ENCODE results near the gene MED15.
"Not testable (repeated sequence)": the region's sequence is repeated elsewhere in the genome, so short reads cannot be mapped to it uniquely, and the experiment has no call there.

Gene MED15

DNA sequence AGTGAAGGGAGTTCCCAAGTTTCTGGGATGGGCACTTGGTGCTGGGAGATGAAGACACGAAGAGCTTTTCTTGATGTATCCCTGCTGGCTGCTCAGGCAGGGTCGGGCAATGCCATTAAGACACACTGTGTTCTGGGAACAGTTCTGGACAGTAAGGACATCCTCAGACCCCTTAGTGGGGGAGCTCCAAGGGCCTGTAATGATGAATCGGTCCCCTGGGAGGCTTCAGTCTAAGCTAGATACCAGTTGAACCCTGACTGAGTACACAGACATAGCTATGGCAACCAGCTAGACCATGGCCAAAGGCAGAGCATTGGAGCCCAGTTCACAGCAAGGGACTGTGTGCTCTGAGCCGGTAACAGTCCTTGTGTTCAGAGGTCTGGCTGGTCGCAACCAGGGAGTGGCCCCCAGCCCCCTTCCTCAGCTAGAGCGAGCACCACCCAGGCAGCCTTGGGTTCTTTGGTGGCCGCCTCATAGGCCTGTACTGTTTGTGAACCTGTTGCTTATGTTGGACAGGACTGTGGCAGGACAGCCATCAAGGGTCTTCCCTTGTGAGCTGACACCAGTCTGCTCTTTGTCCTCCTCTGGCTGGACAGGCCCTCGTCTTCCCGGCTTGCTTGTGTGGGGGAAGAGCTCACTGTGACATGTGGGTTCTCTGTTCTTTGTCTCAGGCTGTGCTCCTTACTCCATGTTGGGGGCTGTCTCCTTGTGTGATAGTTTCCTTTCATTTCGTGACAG, 25.0 kb downstream of the MED15 start:
- DNase-seq (ENCODE audit: low spot score in 2 of 2), result no peak
- H3K27ac Mint-ChIP-seq (ENCODE audit: low read depth), result peak overlapping the region; percentile 77
- no peaks in the 10 kb centered on the region for H3K9me3 Mint-ChIP-seq
- no peaks in the 10 kb centered on the region for H3K27me3 Mint-ChIP-seq
- no peak for ATAC-seq (replicated peaks; ENCODE audit: extremely low read depth, poor library complexity, severe bottlenecking)
- peaks cover 73% of the 10 kb centered on the region for H3K4me1 Mint-ChIP-seq
- peaks cover 16% of the 10 kb centered on the region for H3K36me3 Mint-ChIP-seq (ENCODE audit: insufficient read depth)
- H3K4me3 Mint-ChIP-seq, result peak overlapping the region; percentile 66

DNA sequence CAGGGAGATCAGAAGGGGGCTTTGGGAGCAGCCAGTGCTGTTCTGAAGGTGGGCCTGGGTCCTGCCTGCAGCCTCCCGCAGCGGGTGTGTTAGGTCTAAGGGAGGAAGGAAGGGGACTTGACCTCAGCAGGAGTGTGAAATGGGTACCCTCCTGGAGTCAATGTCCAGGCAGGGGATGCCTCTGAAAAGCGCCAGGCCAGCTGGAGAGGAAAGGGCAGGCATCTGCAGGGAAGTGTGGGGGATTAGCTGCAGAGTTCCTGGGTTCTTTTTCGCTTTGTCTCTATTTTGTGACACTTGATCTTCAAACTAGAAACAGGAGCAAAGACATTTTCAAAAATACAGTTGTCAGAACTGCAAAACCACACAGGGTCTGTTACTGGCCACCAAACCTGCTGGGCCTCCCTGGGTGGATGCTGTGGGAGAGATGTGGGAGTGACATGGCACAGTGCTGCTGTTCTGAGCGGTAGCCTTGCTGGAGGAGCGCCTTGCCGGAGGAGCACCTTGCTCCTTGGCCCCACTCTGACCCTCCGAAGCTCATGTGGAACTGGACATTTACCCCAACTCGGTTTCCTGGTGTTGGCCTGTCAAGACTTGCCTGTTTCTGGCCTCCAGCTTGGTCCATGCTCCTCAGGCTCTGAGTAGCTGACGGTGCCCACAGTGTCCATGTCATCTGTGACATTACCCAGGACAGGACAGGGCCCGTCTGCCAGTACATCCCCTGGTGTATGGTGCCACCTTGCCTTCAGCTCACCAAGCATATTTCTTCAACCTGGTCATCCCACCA, 25.9 kb downstream of the MED15 start:
- no peaks in the 10 kb centered on the region for H3K27me3 Mint-ChIP-seq
- H3K4me1 Mint-ChIP-seq, result peaks cover 70% of the 10 kb centered on the region
- ATAC-seq (replicated peaks; ENCODE audit: extremely low read depth, poor library complexity, severe bottlenecking) (no peak), DNase-seq (ENCODE audit: low spot score in 2 of 2) (no peak)
- H3K27ac Mint-ChIP-seq (ENCODE audit: low read depth), result peak overlapping the region; percentile 77
- H3K36me3 Mint-ChIP-seq (ENCODE audit: insufficient read depth), result peaks cover 11% of the 10 kb centered on the region
- peak overlapping the region; percentile 66 for H3K4me3 Mint-ChIP-seq
- no peaks in the 10 kb centered on the region for H3K9me3 Mint-ChIP-seq

DNA sequence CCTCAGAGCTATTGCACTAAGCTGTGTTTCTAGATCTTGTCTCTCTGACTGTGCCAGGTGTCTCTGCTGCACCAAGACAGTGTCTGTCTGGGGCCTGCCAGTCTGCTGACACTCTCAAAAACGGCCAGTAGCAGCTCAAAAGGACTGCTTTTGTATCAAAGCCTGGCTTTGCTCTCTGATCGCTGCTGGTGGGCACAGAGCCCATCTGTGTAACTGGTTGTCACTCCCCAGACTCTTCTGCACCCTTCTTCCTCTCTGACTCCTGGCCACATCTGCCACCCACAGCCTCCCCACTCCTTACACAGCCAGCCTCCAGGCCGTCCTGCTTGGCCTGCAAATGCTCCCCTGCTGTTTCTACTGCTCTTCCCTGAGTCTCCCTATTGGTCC, 26.5 kb downstream of the MED15 start:
- Mint-ChIP-seq H3K27ac (ENCODE audit: low read depth) (peak overlapping the region; percentile 75), H3K4me3 (no peak overlapping the region), H3K36me3 (ENCODE audit: insufficient read depth) (peaks cover 13% of the 10 kb centered on the region), H3K27me3 (no peaks in the 10 kb centered on the region), H3K9me3 (no peaks in the 10 kb centered on the region), H3K4me1 (peaks cover 65% of the 10 kb centered on the region)
- ATAC-seq (replicated peaks; ENCODE audit: extremely low read depth, poor library complexity, severe bottlenecking) (no peak), DNase-seq (ENCODE audit: low spot score in 2 of 2) (no peak)

DNA sequence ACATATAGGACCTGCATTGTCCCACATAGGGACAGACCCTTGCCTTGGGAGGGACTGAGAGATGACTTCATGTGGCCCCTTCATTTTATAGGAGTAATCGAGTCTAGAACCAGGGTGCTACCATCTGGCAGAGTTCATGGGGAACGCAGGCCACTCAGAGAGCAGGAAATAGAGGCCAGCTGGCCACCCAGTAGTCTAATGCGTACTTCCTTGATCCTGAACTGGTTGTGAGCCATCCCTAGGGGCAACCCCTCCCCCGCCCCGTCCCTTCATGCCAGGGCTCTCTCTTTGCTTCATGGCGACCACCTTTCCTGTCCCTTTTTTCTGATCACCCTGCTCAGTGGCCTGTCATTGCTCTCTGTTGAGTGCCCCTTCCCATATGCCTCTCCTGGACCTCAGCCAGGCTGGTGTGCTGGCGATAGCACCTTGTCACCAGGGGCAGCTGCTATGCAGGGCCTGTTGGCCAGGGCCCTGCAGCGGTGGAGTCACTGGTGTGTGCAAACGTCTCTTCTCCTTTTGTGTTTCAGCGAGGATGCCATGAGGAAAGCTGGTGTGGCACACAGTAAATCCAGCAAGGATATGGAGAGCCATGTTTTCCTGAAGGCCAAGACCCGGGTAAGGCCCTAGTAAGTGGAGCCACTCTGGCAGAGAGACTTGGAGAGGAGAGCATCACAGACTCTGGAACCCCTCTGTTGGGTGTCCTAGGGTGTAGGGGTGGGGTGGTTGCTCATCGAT, 29.3 kb downstream of the MED15 start:
- Mint-ChIP-seq H3K36me3 (ENCODE audit: insufficient read depth) (peaks cover 24% of the 10 kb centered on the region), H3K27ac (ENCODE audit: low read depth) (peak overlapping the region; percentile 70), H3K4me1 (peaks cover 52% of the 10 kb centered on the region)

DNA sequence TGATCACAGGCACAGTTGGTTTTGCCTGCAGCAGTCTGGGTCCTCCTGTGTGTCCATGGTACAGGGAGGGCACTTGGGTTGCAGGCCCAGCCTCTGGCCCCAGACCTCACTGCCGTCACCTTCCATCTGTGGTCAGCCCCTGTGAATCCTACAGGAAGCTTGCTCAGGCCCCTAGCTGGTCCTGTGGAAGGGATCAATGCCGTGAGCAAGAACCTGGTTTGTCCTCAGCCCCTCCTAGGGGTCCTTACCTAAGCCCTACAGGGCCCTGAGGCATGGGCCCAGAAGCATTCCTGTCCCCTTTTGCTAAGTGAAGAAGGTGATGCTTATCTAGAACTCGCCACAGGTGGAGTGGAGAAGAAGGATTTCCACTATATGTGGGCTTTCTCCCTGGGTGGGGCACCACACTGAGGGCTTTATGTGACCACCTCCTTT, 29.9 kb downstream of the MED15 start:
- Mint-ChIP-seq H3K27me3 (no peaks in the 10 kb centered on the region), H3K27ac (ENCODE audit: low read depth) (peak overlapping the region; percentile 70), H3K4me3 (no peak overlapping the region), H3K9me3 (no peaks in the 10 kb centered on the region), H3K36me3 (ENCODE audit: insufficient read depth) (peaks cover 28% of the 10 kb centered on the region), H3K4me1 (peaks cover 47% of the 10 kb centered on the region)
- ATAC-seq (replicated peaks; ENCODE audit: extremely low read depth, poor library complexity, severe bottlenecking), result no peak
- DNase-seq (ENCODE audit: low spot score in 2 of 2), result no peak

More for the DNA sequence above, 29.3 kb downstream of the MED15 start:
- H3K4me3 Mint-ChIP-seq, result no peak overlapping the region
- ATAC-seq (replicated peaks; ENCODE audit: extremely low read depth, poor library complexity, severe bottlenecking) (no peak), DNase-seq (ENCODE audit: low spot score in 2 of 2) (no peak)
- no peaks in the 10 kb centered on the region for H3K9me3 Mint-ChIP-seq
- no peaks in the 10 kb centered on the region for H3K27me3 Mint-ChIP-seq

DNA sequence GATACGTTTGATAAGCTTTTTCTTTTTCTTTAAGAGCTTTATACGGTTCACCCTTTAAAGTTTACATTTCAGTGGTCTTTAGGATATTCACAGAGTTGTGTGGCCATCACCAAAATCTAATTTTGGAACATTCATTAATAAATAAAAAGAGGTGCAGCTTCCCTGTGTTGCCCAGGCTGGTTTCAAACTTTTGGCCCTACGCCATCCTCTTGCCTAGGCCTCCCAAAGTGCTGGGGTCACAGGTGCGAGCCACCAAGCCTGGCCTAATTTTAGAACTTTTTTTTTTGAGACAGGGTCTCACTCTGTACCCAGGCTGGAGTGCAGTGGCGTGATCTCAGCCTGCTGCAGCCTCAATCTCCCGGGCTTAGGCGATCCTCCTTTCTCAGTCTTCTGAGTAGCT, 30.6 kb downstream of the MED15 start:
- H3K4me3 Mint-ChIP-seq, result no peak overlapping the region
- H3K4me1 Mint-ChIP-seq, result peaks cover 46% of the 10 kb centered on the region
- no peaks in the 10 kb centered on the region for H3K9me3 Mint-ChIP-seq
- H3K36me3 Mint-ChIP-seq (ENCODE audit: insufficient read depth), result peaks cover 33% of the 10 kb centered on the region
- H3K27ac Mint-ChIP-seq (ENCODE audit: low read depth), result peak overlapping the region; percentile 12
- DNase-seq (ENCODE audit: low spot score in 2 of 2) (no peak), ATAC-seq (replicated peaks; ENCODE audit: extremely low read depth, poor library complexity, severe bottlenecking) (no peak)
- H3K27me3 Mint-ChIP-seq, result no peaks in the 10 kb centered on the region

DNA sequence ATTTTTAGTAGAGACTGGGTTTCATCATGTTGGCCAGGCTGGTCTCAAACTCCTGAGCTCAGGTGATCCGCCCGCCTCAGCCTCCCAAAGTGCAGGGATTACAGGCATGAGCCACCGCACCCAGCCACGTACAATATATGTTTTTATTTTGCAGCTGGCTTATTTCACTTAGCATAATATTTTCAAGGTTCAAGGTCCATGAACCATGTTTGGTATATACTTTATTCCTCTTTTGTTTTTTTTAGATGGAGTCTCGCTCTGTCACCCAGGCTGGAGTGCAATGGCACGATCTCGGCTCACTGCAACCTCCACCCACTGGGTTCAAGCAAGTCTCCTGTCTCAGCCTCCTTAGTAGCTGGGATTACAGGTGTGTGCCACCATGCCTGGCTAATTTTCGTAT, 31.5 kb downstream of the MED15 start:
- not testable (repeated sequence) for H3K27ac Mint-ChIP-seq (ENCODE audit: low read depth); H3K4me3 Mint-ChIP-seq; H3K9me3 Mint-ChIP-seq; H3K27me3 Mint-ChIP-seq; ATAC-seq (replicated peaks; ENCODE audit: extremely low read depth, poor library complexity, severe bottlenecking); DNase-seq (ENCODE audit: low spot score in 2 of 2)
- H3K36me3 Mint-ChIP-seq (ENCODE audit: insufficient read depth), result peaks cover 33% of the 10 kb centered on the region
- peaks cover 41% of the 10 kb centered on the region for H3K4me1 Mint-ChIP-seq

GRCh38 chr22:20542055-20542454, 34.6 kb downstream of the MED15 start:
- Mint-ChIP-seq H3K4me1 (peaks cover 40% of the 10 kb centered on the region), H3K27ac (ENCODE audit: low read depth) (peak overlapping the region; percentile 69), H3K36me3 (ENCODE audit: insufficient read depth) (peaks cover 39% of the 10 kb centered on the region), H3K9me3 (no peaks in the 10 kb centered on the region), H3K4me3 (no peak overlapping the region), H3K27me3 (no peaks in the 10 kb centered on the region)
- DNase-seq (ENCODE audit: low spot score in 2 of 2), result no peak
- no peak for ATAC-seq (replicated peaks; ENCODE audit: extremely low read depth, poor library complexity, severe bottlenecking)

DNA sequence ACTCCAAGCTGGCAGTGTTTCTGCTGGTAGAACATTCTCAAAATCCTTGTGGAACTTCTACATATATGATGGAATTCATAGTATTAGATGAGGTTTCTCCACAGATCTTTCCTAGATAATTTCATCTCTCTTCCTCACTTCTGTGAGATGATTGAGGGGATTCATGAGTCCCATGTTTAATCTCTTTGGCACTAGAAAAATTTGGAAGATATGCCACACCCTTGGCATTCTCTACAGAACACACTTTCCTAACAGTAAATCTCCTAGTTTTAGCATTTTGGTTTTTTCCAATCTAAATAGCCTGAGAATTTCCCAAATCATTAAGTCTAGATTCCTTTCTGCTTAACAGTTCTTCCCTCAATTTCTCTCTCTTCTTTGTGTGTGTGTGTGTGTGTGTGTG, 35.3 kb downstream of the MED15 start:
- no peak for DNase-seq (ENCODE audit: low spot score in 2 of 2)
- Mint-ChIP-seq H3K4me3 (no peak overlapping the region), H3K36me3 (ENCODE audit: insufficient read depth) (peaks cover 37% of the 10 kb centered on the region), H3K4me1 (peaks cover 35% of the 10 kb centered on the region), H3K27ac (ENCODE audit: low read depth) (peak overlapping the region; percentile 74), H3K27me3 (no peaks in the 10 kb centered on the region), H3K9me3 (no peaks in the 10 kb centered on the region)
- ATAC-seq (replicated peaks; ENCODE audit: extremely low read depth, poor library complexity, severe bottlenecking), result no peak

DNA sequence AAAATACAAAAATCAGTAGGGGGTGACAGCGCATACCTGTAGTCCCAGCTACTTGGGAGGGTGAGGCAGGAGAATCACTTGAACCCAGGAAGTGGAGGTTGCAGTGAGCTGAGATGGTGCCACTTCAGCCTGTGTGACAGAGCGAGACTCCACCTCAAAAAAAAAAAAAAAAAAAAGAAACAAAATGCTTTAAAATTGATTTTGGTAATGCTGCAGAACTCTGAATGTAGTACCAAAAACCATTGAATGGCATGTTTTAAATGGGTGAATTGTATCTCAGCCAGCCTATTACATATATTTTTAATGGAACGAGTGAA, 37.9 kb downstream of the MED15 start:
- DNase-seq (ENCODE audit: low spot score in 2 of 2); H3K27ac Mint-ChIP-seq (ENCODE audit: low read depth); H3K9me3 Mint-ChIP-seq; H3K4me3 Mint-ChIP-seq; ATAC-seq (replicated peaks; ENCODE audit: extremely low read depth, poor library complexity, severe bottlenecking); H3K27me3 Mint-ChIP-seq: not testable (repeated sequence)
- Mint-ChIP-seq H3K4me1 (peaks cover 50% of the 10 kb centered on the region), H3K36me3 (ENCODE audit: insufficient read depth) (peaks cover 24% of the 10 kb centered on the region)

- no peak for ATAC-seq (replicated peaks; ENCODE audit: extremely low read depth, poor library complexity, severe bottlenecking)
- no peak overlapping the region for H3K4me3 Mint-ChIP-seq
- peaks cover 56% of the 10 kb centered on the region for H3K4me1 Mint-ChIP-seq
- DNase-seq (ENCODE audit: low spot score in 2 of 2), result no peak
- H3K36me3 Mint-ChIP-seq (ENCODE audit: insufficient read depth), result peaks cover 24% of the 10 kb centered on the region
- H3K27me3 Mint-ChIP-seq, result no peaks in the 10 kb centered on the region
- no peaks in the 10 kb centered on the region for H3K9me3 Mint-ChIP-seq
- peak overlapping the region; percentile 65 for H3K27ac Mint-ChIP-seq (ENCODE audit: low read depth)
These were observed 38.5 kb downstream of the MED15 start for GRCh38 chr22:20545681-20546521.

GRCh38 chr22:20546541-20546950, 39.1 kb downstream of the MED15 start:
- Mint-ChIP-seq H3K4me1 (peaks cover 63% of the 10 kb centered on the region), H3K4me3 (no peak overlapping the region), H3K27ac (ENCODE audit: low read depth) (peak overlapping the region; percentile 65), H3K9me3 (no peaks in the 10 kb centered on the region), H3K27me3 (no peaks in the 10 kb centered on the region), H3K36me3 (ENCODE audit: insufficient read depth) (peaks cover 26% of the 10 kb centered on the region)
- DNase-seq (ENCODE audit: low spot score in 2 of 2) (no peak), ATAC-seq (replicated peaks; ENCODE audit: extremely low read depth, poor library complexity, severe bottlenecking) (no peak)

Data from central memory CD8-positive, alpha-beta T cell (primary cell).